Liver (tissue), 9 donors: ENCODE results near the gene LHFPL2. TPM values are rescaled to one million over a fixed set of nuclear protein-coding genes. Genes with fewer than 3 reads are reported as not detected.

Experiments
- DNase-seq: peaks from one replicate; pipeline ENCODE4 v3.0.0-alpha.2; 2017; ENCODE audit warnings: low spot score
- H3K27ac ChIP-seq, 2 donors: one replicate each; pipeline ENCODE4 v1.7.0; 2013; ENCODE audit warnings: inconsistent platforms in 2 of 2, low read length in 2 of 2, control low read depth in 1 of 2, low read depth in 1 of 2, mild to moderate bottlenecking in 1 of 2
- H3K27me3 ChIP-seq, 4 donors: one replicate each; pipeline versions ENCODE4 v1.6.1 to v1.7.0; 2013; ENCODE audit warnings: low read length in 3 of 4, inconsistent platforms in 1 of 4, mild to moderate bottlenecking in 1 of 4, moderate library complexity in 1 of 4; ENCODE audit not compliant: control insufficient read depth in 4 of 4, insufficient read depth in 4 of 4
- H3K36me3 ChIP-seq, 4 donors: one replicate each; pipeline versions ENCODE4 v1.6.1 to v1.7.0; 2013; ENCODE audit warnings: low read length in 3 of 4, mild to moderate bottlenecking in 3 of 4, low read depth in 1 of 4, moderate library complexity in 1 of 4; ENCODE audit not compliant: control insufficient read depth in 4 of 4, insufficient read depth in 3 of 4
- H3K4me1 ChIP-seq, 4 donors: one replicate each; pipeline versions ENCODE4 v1.6.1 to v1.7.0; 2013; ENCODE audit warnings: low read length in 3 of 4, mild to moderate bottlenecking in 3 of 4, moderate library complexity in 1 of 4; ENCODE audit not compliant: control insufficient read depth in 4 of 4, insufficient read depth in 4 of 4
- H3K4me3 ChIP-seq, 3 donors: one replicate each; pipeline versions ENCODE4 v1.6.1 to v1.7.0; 2013; ENCODE audit warnings: low read length in 3 of 3, control low read depth in 1 of 3, low read depth in 1 of 3, mild to moderate bottlenecking in 1 of 3
- H3K9ac ChIP-seq, 2 donors: one replicate each; pipeline ENCODE4 v1.7.0; 2013; ENCODE audit warnings: low read length in 2 of 2, mild to moderate bottlenecking in 2 of 2, moderate library complexity in 2 of 2, control low read depth in 1 of 2, low read depth in 1 of 2
- H3K9me3 ChIP-seq, 4 donors: one replicate each; pipeline versions ENCODE4 v1.6.1 to v1.7.0; 2013; ENCODE audit warnings: low read length in 3 of 4; ENCODE audit not compliant: control insufficient read depth in 4 of 4
- EGR1 ChIP-seq, 2 donors: IDR thresholded peaks; 2 replicates each; pipeline ENCODE4 v1.6.1; 2016 to 2018; ENCODE audit warnings: antibody characterized with exemption in 2 of 2, low read depth in 2 of 2
- FOXA2 ChIP-seq: IDR thresholded peaks from 2 replicates; pipeline ENCODE4 v1.6.1; 2016; ENCODE audit warnings: antibody characterized with exemption
- GABPA ChIP-seq, 2 donors: IDR thresholded peaks in 1 of 2; conservative IDR thresholded peaks in 1 of 2; 2 replicates each; pipeline ENCODE4 v1.6.1; 2016; ENCODE audit warnings: antibody characterized with exemption in 2 of 2, mild to moderate bottlenecking in 1 of 2, moderate library complexity in 1 of 2
- HNF4A ChIP-seq, 2 donors: conservative IDR thresholded peaks; 2 replicates each; pipeline ENCODE4 v1.6.1; 2016; ENCODE audit warnings: antibody characterized with exemption in 2 of 2, mild to moderate bottlenecking in 2 of 2
- HNF4G ChIP-seq: IDR thresholded peaks from 2 replicates; pipeline ENCODE4 v1.6.1; 2016; ENCODE audit warnings: antibody characterized with exemption
- NR2F2 ChIP-seq: IDR thresholded peaks from 2 replicates; pipeline ENCODE4 v1.6.1; 2016; ENCODE audit warnings: antibody characterized with exemption
- RAD21 ChIP-seq, 2 donors: IDR thresholded peaks; 2 replicates each; pipeline ENCODE4 v1.6.1; 2016; ENCODE audit warnings: antibody characterized with exemption in 2 of 2, mild to moderate bottlenecking in 2 of 2
- SP1 ChIP-seq: IDR thresholded peaks from 2 replicates; pipeline ENCODE4 v1.6.1; 2018; ENCODE audit warnings: antibody characterized with exemption, mild to moderate bottlenecking
- TAF1 ChIP-seq: conservative IDR thresholded peaks from 2 replicates; pipeline ENCODE4 v1.6.1; 2016; ENCODE audit warnings: antibody characterized with exemption, mild to moderate bottlenecking
- WGBS: extraction: QIAGEN DNeasy Blood & Tissue Kit; methylation state at CpG from one replicate; pipeline ENCODE4 v1.1.7; 2013; 5-methylcytosine and 5-hydroxymethylcytosine counted together
- polyA plus RNA-seq, 2 donors: library from polyadenylated mRNA; stranded (reverse) in 1 of 2; unstranded in 1 of 2; fragments of 200-250 nt in 1 of 2; fragments of >200 nt in 1 of 2; fragmentation: Nextera tagmentation in 1 of 2; extraction: Ambion mirVana in 1 of 2; gene quantifications; one replicate each; pipeline versions ENCODE4 v1.2.1 to v1.2.3, GENCODE V29; 2013 to 2015
- total RNA-seq, 2 donors: library from RNA; depleted of rRNA; stranded (reverse); fragments of >200 nt; gene quantifications; one replicate each; pipeline ENCODE4 v1.2.3, GENCODE V29; 2014
- TF ChIP-seq, protein P1 (sequence below): IDR thresholded peaks from 2 replicates; pipeline ENCODE4 v1.6.1; 2016; ENCODE audit warnings: antibody characterized with exemption
- TF ChIP-seq, protein P2 (sequence below): IDR thresholded peaks from 2 replicates; pipeline ENCODE4 v1.6.1; 2016; ENCODE audit warnings: antibody characterized with exemption
- TF ChIP-seq, protein P3 (sequence below): fragments of 150-350 bp; IDR thresholded peaks from 2 replicates; pipeline ENCODE4 v1.5.1; 2017; ENCODE audit warnings: improper control_type of control experiment, low read depth, low read length; ENCODE audit not compliant: missing input control
- TF ChIP-seq, protein P4 (sequence below): IDR thresholded peaks from 2 replicates; pipeline ENCODE4 v1.6.1; 2016; ENCODE audit warnings: antibody characterized with exemption, mild to moderate bottlenecking
- donor health status: healthy.
- donor health status: healthy.
- donor health status: healthy.
- donor health status: healthy.
- donor health status: healthy.

The LHFPL2 gene
- total and polyA plus RNA-seq, 4 donors: 1.6 to 9.4 (median 5.6) TPM

DNA sequence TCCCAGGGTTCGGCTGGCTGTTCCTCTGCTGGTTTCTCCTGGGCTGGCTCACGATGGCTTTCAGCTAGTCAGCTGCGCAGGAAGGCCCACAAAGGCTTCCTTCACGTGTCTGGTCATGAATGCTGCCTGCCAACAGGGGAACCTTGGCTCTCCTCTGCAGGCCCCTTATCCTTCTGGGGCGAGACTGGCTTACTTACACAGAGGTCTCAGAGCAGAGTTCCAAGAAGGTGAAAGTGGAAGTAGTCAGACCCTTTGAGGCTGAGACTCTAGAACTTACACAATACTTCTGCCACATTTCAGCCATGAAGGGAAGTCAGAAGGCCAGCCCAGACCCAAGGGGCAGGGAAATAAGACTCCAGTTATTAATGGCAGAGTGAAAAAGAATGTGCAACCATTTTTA, 99.5 kb downstream of the LHFPL2 start:
- TF ChIP-seq EGR1 (IDR thresholded peaks at IDR 0.05; ENCODE audit: low read depth in 2 of 2) (no peak), SP1 (no peak), TAF1 (no peak), HNF4A (conservative IDR thresholded peaks at IDR 0.05) (no peak), GABPA (IDR thresholded peaks at IDR 0.05 in 1 of 2, conservative IDR thresholded peaks at IDR 0.05 in 1 of 2) (no peak)
- TF ChIP-seq, protein P1, sequence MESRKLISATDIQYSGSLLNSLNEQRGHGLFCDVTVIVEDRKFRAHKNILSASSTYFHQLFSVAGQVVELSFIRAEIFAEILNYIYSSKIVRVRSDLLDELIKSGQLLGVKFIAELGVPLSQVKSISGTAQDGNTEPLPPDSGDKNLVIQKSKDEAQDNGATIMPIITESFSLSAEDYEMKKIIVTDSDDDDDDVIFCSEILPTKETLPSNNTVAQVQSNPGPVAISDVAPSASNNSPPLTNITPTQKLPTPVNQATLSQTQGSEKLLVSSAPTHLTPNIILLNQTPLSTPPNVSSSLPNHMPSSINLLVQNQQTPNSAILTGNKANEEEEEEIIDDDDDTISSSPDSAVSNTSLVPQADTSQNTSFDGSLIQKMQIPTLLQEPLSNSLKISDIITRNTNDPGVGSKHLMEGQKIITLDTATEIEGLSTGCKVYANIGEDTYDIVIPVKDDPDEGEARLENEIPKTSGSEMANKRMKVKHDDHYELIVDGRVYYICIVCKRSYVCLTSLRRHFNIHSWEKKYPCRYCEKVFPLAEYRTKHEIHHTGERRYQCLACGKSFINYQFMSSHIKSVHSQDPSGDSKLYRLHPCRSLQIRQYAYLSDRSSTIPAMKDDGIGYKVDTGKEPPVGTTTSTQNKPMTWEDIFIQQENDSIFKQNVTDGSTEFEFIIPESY: no peak
- TF ChIP-seq, protein P2, sequence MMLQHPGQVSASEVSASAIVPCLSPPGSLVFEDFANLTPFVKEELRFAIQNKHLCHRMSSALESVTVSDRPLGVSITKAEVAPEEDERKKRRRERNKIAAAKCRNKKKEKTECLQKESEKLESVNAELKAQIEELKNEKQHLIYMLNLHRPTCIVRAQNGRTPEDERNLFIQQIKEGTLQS: no peak
- TF ChIP-seq, protein P3, sequence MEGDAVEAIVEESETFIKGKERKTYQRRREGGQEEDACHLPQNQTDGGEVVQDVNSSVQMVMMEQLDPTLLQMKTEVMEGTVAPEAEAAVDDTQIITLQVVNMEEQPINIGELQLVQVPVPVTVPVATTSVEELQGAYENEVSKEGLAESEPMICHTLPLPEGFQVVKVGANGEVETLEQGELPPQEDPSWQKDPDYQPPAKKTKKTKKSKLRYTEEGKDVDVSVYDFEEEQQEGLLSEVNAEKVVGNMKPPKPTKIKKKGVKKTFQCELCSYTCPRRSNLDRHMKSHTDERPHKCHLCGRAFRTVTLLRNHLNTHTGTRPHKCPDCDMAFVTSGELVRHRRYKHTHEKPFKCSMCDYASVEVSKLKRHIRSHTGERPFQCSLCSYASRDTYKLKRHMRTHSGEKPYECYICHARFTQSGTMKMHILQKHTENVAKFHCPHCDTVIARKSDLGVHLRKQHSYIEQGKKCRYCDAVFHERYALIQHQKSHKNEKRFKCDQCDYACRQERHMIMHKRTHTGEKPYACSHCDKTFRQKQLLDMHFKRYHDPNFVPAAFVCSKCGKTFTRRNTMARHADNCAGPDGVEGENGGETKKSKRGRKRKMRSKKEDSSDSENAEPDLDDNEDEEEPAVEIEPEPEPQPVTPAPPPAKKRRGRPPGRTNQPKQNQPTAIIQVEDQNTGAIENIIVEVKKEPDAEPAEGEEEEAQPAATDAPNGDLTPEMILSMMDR: no peak
- Histone ChIP-seq H3K9me3 (no peaks in the 10 kb centered on the region), H3K9ac (no peak overlapping the region), H3K27me3 (peaks cover 0 to 7% (median 0%) of the 10 kb centered on the region in 4 donors), H3K36me3 (no peaks in the 10 kb centered on the region), H3K27ac (no peak overlapping the region), H3K4me3 (no peak overlapping the region), H3K4me1 (peaks cover 4 to 20% (median 17%) of the 10 kb centered on the region in 4 donors)
- DNase-seq: peak; percentile 17
- 86% methylated on average over 5 of the region's 5 CpGs for WGBS

DNA sequence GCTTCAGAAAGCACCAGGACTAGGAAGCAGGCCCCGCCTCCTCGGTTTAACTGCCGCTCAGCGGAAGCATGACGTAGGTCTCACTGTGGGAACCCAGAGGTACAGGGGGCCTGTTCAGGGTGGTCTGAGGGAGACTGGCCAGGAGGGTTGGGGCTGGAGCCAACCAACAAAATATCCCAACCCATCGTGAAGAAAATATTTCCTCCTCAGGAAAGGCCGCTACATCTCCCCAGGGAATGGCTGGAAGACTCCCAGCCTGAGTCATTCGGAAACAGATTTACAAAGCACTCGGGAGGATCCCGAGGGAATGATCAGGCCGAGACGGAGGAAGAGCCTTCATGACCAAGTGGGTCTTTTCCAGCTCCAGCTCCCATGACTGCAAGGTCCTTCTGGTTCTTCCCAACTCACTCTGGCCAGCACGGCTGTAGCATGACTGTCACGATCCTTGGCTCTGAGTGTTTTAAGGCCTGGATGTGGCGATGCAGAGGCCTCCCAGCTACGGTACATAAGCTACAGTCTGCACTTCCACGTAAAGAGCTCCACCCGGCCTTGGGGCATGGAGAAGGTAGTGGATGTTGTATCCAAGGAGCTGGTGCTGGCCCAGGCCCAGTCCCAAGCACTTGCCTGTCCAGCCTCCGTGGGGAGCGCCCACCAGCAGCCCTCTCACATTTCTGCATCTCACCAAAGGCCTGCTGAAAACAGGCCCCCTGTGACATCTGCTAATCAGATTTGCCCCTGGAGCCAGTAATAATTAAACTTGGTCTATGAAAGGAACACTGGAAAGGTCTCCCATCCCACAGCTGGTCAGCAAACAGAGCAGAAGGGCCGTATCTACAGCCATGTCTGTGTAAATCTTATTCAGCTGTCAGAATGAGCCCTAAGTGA, 100.6 kb downstream of the LHFPL2 start:
- Histone ChIP-seq H3K36me3 (no peaks in the 10 kb centered on the region), H3K27me3 (peaks cover 0 to 10% (median 0%) of the 10 kb centered on the region in 4 donors), H3K9ac (no peak overlapping the region), H3K9me3 (no peaks in the 10 kb centered on the region), H3K27ac (no peak overlapping the region), H3K4me3 (no peak overlapping the region), H3K4me1 (peaks cover 4 to 20% (median 17%) of the 10 kb centered on the region in 4 donors)
- whole genome bisulfite sequencing: 89% methylated on average over 21 of the region's 21 CpGs
- no peak for TF ChIP-seq GABPA (IDR thresholded peaks at IDR 0.05 in 1 of 2, conservative IDR thresholded peaks at IDR 0.05 in 1 of 2)
- TF ChIP-seq NR2F2: no peak
- TF ChIP-seq SP1: no peak
- no peak for TF ChIP-seq FOXA2
- TF ChIP-seq HNF4G: no peak
- no peak for TF ChIP-seq RAD21 (IDR thresholded peaks at IDR 0.05)
- TF ChIP-seq, protein P4, sequence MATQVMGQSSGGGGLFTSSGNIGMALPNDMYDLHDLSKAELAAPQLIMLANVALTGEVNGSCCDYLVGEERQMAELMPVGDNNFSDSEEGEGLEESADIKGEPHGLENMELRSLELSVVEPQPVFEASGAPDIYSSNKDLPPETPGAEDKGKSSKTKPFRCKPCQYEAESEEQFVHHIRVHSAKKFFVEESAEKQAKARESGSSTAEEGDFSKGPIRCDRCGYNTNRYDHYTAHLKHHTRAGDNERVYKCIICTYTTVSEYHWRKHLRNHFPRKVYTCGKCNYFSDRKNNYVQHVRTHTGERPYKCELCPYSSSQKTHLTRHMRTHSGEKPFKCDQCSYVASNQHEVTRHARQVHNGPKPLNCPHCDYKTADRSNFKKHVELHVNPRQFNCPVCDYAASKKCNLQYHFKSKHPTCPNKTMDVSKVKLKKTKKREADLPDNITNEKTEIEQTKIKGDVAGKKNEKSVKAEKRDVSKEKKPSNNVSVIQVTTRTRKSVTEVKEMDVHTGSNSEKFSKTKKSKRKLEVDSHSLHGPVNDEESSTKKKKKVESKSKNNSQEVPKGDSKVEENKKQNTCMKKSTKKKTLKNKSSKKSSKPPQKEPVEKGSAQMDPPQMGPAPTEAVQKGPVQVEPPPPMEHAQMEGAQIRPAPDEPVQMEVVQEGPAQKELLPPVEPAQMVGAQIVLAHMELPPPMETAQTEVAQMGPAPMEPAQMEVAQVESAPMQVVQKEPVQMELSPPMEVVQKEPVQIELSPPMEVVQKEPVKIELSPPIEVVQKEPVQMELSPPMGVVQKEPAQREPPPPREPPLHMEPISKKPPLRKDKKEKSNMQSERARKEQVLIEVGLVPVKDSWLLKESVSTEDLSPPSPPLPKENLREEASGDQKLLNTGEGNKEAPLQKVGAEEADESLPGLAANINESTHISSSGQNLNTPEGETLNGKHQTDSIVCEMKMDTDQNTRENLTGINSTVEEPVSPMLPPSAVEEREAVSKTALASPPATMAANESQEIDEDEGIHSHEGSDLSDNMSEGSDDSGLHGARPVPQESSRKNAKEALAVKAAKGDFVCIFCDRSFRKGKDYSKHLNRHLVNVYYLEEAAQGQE: no peak
- peak; percentile 29 for DNase-seq
